ENCODE data around the gene MRPL4. TPM values are rescaled to one million over a fixed set of nuclear protein-coding genes. Genes with fewer than 3 reads are reported as not detected.

MRPL4 gene
- total and polyA plus RNA-seq, 2 of the 13 experiments (the other 11 are each of a cell fraction or from before 2014, with no cell fraction given) = 40.6 to 42.5 TPM

DNA sequence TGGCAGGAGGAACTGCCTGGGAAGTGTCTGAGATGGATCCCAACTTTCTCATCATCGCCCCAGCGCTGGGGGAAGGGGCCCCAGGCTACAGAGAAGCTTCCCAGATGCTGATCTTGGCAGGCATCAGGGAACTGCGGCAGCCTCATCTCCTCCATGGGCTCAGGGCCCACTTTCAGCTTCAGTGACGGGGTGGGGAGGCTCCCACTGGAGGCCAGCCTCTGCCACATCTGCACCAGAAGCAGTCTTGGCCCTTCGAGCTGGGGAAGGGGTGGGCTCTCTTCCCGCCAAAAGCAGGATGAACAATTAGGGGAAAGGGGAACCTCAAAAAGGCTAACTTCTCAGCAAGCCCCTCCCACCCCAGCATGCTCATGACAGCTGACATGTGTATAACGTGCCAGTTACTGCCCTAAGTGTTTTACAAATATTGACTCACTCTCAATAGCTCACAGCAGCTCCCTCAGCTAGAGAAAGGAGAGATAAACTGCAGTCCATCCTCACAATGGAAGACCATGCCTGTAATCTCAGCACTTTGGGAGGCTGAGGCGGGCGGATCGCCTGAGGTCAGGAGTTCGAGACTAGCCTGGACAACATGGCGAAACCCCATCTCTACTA lies 13.7 kb upstream of the MRPL4 start (continued):
- TF ChIP-seq ZNF501 (CRISPR knock-in tag; IDR thresholded peaks at IDR 0.05) (0 out of 2 replicates have a peak, but pooled peaks have one; percentile 11), ZFP1 (CRISPR knock-in tag; IDR thresholded peaks at IDR 0.05) (0 out of 2 replicates have a peak, but pooled peaks have one; percentile 33), ZNF431 (CRISPR knock-in tag; IDR thresholded peaks at IDR 0.05; ENCODE audit: borderline replicate concordance, low read depth) (peak; percentile 56; the same call in 1 of the 2 replicates), ZNF160 (CRISPR knock-in tag; IDR thresholded peaks at IDR 0.05) (no peak), MXD4 (CRISPR knock-in tag; IDR thresholded peaks at IDR 0.05) (no peak; the same call in 1 of the 2 replicates), ZFP41 (CRISPR knock-in tag; IDR thresholded peaks at IDR 0.05; ENCODE audit: borderline replicate concordance) (no peak), ZNF546 (CRISPR knock-in tag; conservative IDR thresholded peaks at IDR 0.05) (no peak; the same call in 1 of the 2 replicates)
- TF ChIP-seq, protein P1, sequence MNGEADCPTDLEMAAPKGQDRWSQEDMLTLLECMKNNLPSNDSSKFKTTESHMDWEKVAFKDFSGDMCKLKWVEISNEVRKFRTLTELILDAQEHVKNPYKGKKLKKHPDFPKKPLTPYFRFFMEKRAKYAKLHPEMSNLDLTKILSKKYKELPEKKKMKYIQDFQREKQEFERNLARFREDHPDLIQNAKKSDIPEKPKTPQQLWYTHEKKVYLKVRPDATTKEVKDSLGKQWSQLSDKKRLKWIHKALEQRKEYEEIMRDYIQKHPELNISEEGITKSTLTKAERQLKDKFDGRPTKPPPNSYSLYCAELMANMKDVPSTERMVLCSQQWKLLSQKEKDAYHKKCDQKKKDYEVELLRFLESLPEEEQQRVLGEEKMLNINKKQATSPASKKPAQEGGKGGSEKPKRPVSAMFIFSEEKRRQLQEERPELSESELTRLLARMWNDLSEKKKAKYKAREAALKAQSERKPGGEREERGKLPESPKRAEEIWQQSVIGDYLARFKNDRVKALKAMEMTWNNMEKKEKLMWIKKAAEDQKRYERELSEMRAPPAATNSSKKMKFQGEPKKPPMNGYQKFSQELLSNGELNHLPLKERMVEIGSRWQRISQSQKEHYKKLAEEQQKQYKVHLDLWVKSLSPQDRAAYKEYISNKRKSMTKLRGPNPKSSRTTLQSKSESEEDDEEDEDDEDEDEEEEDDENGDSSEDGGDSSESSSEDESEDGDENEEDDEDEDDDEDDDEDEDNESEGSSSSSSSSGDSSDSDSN (CRISPR knock-in tag; IDR thresholded peaks at IDR 0.05) = no peak
- TF ChIP-seq, protein P2, sequence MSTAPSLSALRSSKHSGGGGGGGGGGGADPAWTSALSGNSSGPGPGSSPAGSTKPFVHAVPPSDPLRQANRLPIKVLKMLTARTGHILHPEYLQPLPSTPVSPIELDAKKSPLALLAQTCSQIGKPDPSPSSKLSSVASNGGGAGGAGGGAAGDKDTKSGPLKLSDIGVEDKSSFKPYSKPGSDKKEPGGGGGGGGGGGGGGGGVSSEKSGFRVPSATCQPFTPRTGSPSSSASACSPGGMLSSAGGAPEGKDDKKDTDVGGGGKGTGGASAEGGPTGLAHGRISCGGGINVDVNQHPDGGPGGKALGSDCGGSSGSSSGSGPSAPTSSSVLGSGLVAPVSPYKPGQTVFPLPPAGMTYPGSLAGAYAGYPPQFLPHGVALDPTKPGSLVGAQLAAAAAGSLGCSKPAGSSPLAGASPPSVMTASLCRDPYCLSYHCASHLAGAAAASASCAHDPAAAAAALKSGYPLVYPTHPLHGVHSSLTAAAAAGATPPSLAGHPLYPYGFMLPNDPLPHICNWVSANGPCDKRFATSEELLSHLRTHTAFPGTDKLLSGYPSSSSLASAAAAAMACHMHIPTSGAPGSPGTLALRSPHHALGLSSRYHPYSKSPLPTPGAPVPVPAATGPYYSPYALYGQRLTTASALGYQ (CRISPR knock-in tag; IDR thresholded peaks at IDR 0.05) = peak; percentile 85; the same call in 1 of the 2 replicates
- TF ChIP-seq, protein P3, sequence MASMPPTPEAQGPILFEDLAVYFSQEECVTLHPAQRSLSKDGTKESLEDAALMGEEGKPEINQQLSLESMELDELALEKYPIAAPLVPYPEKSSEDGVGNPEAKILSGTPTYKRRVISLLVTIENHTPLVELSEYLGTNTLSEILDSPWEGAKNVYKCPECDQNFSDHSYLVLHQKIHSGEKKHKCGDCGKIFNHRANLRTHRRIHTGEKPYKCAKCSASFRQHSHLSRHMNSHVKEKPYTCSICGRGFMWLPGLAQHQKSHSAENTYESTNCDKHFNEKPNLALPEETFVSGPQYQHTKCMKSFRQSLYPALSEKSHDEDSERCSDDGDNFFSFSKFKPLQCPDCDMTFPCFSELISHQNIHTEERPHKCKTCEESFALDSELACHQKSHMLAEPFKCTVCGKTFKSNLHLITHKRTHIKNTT (CRISPR knock-in tag; IDR thresholded peaks at IDR 0.05) = no peak
- TF ChIP-seq, protein P4, sequence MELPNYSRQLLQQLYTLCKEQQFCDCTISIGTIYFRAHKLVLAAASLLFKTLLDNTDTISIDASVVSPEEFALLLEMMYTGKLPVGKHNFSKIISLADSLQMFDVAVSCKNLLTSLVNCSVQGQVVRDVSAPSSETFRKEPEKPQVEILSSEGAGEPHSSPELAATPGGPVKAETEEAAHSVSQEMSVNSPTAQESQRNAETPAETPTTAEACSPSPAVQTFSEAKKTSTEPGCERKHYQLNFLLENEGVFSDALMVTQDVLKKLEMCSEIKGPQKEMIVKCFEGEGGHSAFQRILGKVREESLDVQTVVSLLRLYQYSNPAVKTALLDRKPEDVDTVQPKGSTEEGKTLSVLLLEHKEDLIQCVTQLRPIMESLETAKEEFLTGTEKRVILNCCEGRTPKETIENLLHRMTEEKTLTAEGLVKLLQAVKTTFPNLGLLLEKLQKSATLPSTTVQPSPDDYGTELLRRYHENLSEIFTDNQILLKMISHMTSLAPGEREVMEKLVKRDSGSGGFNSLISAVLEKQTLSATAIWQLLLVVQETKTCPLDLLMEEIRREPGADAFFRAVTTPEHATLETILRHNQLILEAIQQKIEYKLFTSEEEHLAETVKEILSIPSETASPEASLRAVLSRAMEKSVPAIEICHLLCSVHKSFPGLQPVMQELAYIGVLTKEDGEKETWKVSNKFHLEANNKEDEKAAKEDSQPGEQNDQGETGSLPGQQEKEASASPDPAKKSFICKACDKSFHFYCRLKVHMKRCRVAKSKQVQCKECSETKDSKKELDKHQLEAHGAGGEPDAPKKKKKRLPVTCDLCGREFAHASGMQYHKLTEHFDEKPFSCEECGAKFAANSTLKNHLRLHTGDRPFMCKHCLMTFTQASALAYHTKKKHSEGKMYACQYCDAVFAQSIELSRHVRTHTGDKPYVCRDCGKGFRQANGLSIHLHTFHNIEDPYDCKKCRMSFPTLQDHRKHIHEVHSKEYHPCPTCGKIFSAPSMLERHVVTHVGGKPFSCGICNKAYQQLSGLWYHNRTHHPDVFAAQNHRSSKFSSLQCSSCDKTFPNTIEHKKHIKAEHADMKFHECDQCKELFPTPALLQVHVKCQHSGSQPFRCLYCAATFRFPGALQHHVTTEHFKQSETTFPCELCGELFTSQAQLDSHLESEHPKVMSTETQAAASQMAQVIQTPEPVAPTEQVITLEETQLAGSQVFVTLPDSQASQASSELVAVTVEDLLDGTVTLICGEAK (IDR thresholded peaks at IDR 0.05) = no peak
- TF ChIP-seq, protein P4 (CRISPR knock-in tag; IDR thresholded peaks at IDR 0.05) = no peak
- TF ChIP-seq, protein P5, sequence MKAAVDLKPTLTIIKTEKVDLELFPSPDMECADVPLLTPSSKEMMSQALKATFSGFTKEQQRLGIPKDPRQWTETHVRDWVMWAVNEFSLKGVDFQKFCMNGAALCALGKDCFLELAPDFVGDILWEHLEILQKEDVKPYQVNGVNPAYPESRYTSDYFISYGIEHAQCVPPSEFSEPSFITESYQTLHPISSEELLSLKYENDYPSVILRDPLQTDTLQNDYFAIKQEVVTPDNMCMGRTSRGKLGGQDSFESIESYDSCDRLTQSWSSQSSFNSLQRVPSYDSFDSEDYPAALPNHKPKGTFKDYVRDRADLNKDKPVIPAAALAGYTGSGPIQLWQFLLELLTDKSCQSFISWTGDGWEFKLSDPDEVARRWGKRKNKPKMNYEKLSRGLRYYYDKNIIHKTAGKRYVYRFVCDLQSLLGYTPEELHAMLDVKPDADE (CRISPR knock-in tag; IDR thresholded peaks at IDR 0.05) = no peak

All from HepG2 (cell line).